GM18909 (cell line): ENCODE results near the gene FTH1.

ENCODE experiments used
- ATAC-seq: cut with Tn5 transposase; IDR thresholded peaks from one replicate; pipeline ENCODE4 v1.9.1; 2021; ENCODE audit warnings: mild to moderate bottlenecking; ENCODE audit not compliant: unreplicated experiment, poor library complexity

Gene FTH1

DNA sequence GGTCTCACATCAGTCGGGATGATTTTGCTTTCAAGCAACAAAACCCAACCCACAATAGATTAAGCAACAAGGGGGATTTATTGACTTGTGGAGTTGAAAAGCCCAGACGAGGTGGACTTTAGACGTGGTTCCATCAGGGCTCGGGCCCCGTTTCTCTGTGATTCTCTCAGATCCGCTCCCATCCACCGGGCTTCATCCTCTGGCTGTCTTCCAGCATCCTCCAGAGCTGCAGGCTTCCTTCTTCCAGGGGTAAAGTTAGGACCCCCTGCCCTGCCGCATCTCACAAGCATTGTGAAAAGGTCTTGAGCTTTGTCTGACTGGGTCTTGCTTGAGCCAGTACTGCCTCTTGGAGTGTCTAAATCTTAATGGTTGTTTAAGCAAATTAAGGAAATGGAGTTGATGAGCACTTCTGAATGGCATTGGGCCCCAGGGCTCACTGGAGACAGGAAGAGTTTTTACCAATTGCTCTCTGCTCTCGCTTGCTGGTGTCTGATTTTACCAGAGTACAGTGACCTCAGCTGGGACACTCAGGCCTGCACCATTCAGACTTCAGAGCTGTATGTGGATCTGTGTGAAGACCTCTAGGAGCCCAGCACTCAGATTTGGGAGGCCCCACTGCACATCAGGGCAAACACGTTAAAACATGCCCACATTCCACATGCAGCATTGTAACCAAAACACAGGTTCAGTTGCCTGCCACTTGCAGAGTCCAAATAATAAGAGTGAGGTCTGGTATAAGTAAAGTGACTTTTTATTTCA is 13.5 kb upstream of the FTH1 start:
- no peak for ATAC-seq

GRCh38 chr11:61978703-61979661 is 11.5 kb upstream of the FTH1 start:
- no peak for ATAC-seq

GRCh38 chr11:61976813-61977475 is 9.5 kb upstream of the FTH1 start:
- ATAC-seq: no peak

DNA sequence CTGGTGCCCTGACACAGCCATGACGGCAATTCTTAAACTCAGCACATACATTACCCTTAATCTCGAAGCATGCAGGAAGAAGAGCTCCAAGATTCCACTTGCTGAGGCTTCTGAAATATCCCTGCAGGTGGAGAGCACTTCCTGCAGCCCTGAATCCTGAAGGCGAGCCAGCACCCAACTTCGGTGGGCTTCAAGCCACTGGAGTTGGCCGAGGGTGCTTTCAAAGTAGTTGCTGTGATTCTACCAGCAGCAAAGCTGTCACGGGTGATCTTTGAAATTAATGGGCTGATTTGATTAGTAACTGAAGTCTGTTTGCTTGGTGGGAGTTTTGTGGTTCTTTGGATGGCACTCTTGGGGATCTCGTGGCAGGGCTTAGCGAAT is 9.0 kb upstream of the FTH1 start:
- no peak for ATAC-seq

DNA sequence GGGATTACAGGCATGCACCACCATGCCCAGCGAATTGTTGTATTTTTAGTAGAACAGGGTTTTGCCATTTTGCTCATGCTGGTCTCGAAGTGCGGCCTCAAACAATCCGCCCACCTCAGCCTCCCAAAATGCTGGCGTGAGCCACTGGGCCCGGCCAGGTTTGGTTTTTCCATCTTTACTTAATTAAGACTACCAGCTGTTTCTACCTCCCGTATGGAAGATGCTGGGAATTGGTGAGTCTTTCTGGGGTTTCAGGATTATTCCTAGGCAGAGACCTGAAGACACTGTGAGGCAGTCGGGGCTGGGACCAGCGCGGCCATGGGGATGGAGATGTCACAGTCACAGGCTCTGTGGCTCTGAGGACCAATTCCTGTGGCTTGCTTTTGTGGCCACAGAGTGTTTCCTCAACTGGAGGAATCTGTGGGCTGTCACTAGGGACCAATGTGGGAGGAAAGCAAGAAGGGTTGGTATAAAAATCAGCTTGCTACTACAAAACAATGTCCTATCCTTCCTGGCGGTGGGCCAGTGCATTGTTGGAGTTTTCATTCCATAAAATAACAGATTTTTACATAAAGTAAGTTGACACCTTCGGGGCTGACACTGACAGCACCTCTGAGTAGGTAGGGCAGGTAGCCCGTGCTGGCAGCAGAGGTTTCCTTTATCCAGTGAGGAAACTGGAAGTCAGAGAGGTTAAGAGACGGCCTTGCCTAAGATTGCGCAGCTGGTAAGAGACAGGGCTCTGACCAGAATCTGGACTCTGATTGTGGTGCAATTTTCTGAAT is 8.4 kb upstream of the FTH1 start:
- ATAC-seq: no peak

DNA sequence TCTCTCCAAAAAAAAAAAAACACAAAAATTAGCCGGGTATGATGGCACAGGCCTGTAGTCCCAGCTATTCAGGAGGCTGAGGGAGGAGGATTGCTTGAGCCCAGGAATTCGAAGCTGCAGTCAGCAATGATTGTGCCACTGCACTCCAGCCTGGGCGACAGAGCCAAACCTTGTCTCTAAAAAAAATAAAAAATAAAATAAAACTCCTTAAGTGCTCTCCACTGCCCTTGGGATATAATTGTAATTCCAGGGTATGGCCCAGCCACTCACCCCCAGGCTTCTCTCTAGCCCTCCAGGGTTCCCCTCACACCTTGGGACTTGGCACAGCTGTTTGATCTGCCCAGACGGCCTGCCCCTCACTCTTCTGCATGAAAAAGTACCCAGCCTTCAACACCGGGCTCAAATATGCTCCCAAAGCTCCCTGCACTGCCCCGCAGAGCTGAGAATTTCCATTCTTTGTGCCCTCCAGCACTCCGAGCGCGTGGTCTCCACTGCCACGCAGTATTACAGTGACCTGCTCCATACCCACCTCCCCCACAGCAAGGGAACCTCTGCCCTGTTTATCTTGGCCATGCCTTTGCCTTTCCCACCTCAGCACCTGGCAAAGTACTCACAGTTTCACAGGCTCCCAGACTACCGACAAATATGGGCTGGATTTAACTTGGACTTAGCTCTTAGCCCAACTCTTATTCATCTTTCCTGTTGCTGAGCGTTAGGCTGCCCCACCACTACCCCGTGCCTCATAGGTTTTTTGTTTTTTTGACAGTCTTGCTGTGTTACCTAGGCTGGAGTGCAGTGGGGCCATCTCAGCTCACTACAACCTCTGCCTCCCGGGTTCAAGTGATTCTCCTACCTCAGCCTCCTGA is 7.6 kb upstream of the FTH1 start:
- ATAC-seq: no peak

GRCh38 chr11:61973476-61974162 is 6.2 kb upstream of the FTH1 start:
- ATAC-seq: no peak

DNA sequence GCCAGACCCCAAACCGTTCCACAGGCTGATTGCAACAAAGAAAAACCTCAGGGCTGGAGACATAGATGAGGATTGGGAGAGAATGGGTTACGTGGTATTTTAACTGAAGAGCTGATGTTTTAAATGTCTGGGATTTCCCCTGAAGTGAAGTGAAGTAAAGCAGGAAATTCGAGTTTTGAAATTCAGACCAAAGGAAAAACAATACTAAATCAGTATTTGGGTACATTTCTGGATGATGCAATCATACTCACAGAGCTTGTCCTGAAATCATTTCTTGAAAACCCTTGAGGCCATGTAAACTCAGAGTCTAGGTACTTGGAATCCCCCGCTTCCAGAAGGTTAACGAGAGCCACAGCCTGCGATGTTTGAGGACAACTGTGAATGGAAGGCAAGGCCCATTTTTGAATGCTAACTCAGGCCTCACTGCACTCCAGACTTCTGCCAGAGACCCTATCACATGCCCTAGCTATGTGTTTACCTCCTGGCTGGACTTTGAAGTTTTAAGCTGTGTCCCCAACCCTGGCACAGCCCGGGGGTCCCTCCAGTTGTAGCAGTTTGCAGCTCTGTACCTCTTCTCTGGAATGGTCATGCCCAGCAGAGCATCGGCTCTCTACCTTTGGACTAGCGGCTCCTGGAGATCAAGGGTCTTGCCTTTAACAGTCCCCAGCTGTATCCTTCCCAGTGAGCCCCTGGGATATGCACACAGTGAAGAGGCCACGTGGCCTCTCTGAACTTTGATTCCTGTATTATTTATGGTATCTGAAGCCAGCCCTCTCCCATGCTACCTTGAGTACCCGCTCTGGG is 5.4 kb upstream of the FTH1 start:
- no peak for ATAC-seq

DNA sequence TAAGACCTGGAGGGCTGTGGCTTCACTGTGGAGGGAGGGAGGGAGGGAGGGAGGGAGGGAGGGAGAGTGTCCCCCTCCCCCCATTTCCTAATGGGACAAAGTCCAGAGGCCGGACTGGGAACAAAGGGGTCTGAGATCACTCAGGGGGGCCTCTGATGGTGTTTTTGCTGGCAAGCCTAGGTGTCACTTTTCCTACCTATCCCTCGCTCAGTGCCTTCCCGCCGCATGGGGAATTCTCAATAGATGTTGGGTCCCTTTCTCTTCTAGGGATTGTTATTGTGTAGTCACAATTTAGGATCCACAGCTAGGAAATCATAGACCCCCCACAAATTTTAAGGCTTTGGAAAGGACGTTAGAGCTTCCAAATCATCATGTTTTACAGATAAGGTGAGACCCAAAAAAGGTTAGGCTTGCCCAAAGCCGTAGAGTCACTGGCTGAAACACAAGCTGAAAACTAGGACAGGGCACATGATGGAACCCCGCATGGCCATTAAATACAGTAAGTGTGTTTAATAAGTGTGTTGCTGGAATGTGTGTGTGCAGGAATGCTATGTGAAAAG is 4.8 kb upstream of the FTH1 start:
- no peak for ATAC-seq

GRCh38 chr11:61971248-61972111 is 4.0 kb upstream of the FTH1 start:
- no peak for ATAC-seq

DNA sequence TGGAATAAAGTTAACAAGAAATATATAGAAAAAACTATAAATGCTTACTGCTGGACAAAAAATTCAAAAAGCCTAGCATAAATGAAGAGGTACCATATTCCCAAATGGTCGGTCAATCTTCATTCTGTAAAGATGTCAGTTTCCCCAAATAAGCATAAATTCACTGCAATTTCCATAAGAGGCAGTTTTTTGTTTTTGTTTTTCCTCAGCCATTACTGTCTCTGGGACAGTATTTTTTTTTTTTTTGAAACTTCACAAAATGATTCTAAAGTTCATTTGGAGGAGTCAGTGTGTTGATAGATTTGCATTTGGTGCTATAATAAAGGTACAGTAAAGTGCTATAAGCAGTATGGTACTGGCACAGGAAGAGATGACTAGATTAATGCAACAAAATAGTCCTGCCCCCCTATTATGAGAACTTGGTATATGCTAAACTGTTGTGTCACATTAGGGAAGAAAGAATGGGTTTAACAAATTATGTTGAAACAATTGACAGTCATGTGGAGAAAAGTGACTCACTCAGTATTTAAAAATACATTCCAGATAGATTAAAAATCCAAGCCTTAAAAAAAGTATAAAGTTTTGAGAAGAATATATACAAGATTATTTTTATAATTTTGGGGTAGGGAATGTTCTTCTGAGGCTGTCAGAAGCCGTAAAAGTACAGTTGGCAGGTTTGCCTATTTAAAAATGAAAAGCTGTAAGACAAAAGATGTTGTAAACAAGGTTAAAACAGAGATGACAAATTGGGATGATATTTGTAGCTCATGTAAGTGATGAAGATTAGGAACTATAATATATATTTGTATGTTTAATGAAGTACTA is 2.6 kb upstream of the FTH1 start:
- ATAC-seq: no peak

- no peak for ATAC-seq
Measured at GRCh38 chr11:61969391-61969758, 1.9 kb upstream of the FTH1 start.

DNA sequence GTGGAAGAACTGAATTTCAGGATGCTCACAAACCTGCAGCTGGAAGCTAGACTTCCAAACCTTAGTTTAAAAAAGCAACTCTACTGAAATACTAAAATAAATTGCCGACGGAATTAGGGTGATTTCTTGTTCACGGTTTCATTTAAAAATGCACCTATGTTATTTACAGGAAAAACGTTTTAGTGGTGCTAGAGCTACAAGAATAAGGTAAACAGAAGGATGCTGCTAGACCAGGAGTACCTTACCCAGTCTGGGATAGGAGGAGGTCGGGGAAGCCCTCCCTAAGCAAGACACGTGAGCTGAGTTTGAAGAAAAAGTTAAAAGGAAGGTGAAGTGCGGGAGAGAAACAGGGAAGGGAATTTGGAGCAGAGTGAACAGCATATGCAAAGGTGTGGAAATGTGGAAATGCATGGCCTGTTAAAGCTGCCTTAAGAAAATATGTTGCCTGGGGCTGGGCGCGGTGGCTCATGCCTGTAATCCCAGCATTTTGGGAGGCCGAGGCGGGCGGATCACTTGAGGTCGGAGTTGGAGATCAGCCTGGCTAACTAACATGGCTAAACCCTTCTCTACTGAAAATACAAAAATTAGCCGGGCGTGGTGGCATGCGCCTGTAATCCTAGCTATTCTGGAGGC is 1.4 kb upstream of the FTH1 start:
- ATAC-seq: no peak

DNA sequence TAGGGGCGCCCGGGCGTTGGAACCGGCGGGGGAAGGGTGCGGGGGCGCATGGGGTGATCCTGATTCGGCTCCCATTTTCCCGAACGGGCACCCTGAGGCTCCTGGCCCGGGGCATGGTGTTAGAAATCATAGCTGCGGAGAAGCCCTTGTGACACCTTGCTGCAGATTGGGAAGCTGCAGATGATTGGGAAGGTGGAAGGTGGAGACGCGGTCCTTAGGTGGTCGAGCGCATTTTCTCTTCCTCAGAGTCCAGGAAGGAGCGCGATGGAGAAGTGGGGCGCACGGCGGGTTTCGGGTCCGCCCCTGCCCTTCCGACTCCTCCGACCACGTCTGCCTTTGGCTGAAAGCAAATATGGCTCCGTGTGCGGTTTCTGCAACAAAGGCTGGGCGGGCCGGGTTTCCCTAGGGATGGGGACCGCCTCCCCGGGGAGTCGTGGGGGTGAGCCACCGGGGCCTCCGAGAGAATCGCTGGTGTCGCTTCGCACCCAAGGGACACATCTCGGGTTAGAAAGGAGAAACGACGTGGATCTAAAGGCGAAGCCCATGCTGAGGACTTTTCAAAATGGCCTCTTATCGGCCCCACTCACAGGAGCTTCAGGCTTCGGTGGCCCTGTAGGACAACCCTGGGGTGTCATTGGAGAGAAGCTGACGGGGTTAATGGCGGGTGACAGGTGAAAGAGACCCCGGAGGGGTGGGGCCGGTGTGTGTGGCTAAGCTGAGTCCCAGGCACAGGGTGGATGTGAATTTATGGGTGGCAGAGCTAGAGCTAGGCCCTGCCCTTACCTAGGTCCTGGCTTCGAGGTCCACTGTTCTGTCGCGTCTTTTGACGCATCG is 707 bp upstream of the FTH1 start:
- peak; percentile 39 for ATAC-seq

- no peak for ATAC-seq
Measured at GRCh38 chr11:61966734-61967115, 709 bp downstream of the FTH1 start.
